HepG2 (cell line): Measurements from ENCODE around the gene NOTO. TPM values are rescaled to one million over a fixed set of nuclear protein-coding genes. Genes with fewer than 3 reads are reported as not detected.
A peak's percentile ranks its signal among the peaks of the same experiment; 100 is the strongest.

Experiments used
- ATAC-seq: fragments of 200-7000 bp; cut with Tn5 transposase; 3 replicates; pipeline ENCODE4 v1.9.1; 2020; ENCODE audit warnings: mild to moderate bottlenecking, moderate library complexity
- BruUV-seq: library from RNA; stranded (reverse); fragments of 400-500 nt; replicated peaks from 2 replicates; lab custom pipeline; 2021; lab: Mats Ljungman, UMichigan
- CTCF ChIA-PET: fragments of 300-600 bp; formaldehyde crosslinking; extraction: SDS; loops from one replicate; lab custom pipeline; 2021; ENCODE audit warnings: low total read pairs, inconsistent platforms, low intra/inter-chr PET ratio; lab: Yijun Ruan, JAX
- POLR2A ChIA-PET: fragments of 350-600 bp; sonication (Branson Sonifier 250); formaldehyde crosslinking; loops from one replicate; lab custom pipeline; 2020; ENCODE audit warnings: antibody characterized with exemption, inconsistent platforms; lab: Yijun Ruan, JAX
- DNase-seq: peaks from one replicate; pipeline ENCODE4 v3.0.0-alpha.2; 2015; ENCODE audit warnings: low spot score
- FAIRE-seq: peaks from 3 replicates; lab custom pipeline; 2011; peaks lifted over from hg19 to GRCh38; lab: Jason Lieb, UNC
- H2AFZ ChIP-seq: one replicate; pipeline ENCODE4 v1.6.1; 2011; ENCODE audit warnings: low read length, inconsistent platforms
- H3K27ac ChIP-seq: fragments of 300-600 bp; 3 replicates; pipeline ENCODE4 v1.8.0; 2011; ENCODE audit warnings: mixed run types, mild to moderate bottlenecking, mixed read lengths, low read length, inconsistent platforms; ENCODE audit not compliant: insufficient read depth; ENCODE audit errors: extremely low read length
- H3K27me3 ChIP-seq, 2 experiments: fragments of 200-600 bp in 1 of 2; 2 replicates in 1 of 2; 3 replicates in 1 of 2; pipeline versions ENCODE4 v1.6.0 to v1.8.0; 2011; ENCODE audit warnings: low read length in 2 of 2, mild to moderate bottlenecking in 2 of 2, moderate library complexity in 2 of 2, inconsistent platforms in 1 of 2; ENCODE audit not compliant: insufficient read depth in 2 of 2, control insufficient read depth in 1 of 2
- H3K36me3 ChIP-seq, 2 experiments: fragments of 200-600 bp in 1 of 2; replicated peaks in 1 of 2; 2 replicates in 1 of 2; 3 replicates in 1 of 2; pipeline versions ENCODE4 v1.5.1 to v1.8.0; 2011; ENCODE audit warnings: low read length in 2 of 2, inconsistent platforms in 1 of 2; ENCODE audit not compliant: insufficient read depth in 2 of 2, control insufficient read depth in 1 of 2
- H3K4me1 ChIP-seq: 2 replicates; pipeline ENCODE4 v1.5.1; 2012; ENCODE audit warnings: low read length, inconsistent platforms; ENCODE audit not compliant: insufficient read depth
- H3K4me2 ChIP-seq: 2 replicates; pipeline ENCODE4 v1.6.0; 2011; ENCODE audit warnings: low read depth, low read length, inconsistent platforms
- H3K4me3 ChIP-seq, 3 experiments: fragments of 200-600 bp in 1 of 3; sonication (generic), shearing (Covaris generic) in 1 of 3; replicated peaks in 1 of 3; 2 replicates each; pipeline ENCODE4 v1.5.1; 2011 to 2016; ENCODE audit warnings: low read length in 3 of 3, inconsistent platforms in 2 of 3, low read depth in 2 of 3, mild to moderate bottlenecking in 2 of 3, control low read depth in 1 of 3, mixed read lengths in 1 of 3; ENCODE audit not compliant: insufficient read depth in 1 of 3
- H3K79me2 ChIP-seq: one replicate; pipeline ENCODE4 v1.6.1; 2011; ENCODE audit warnings: low read length, inconsistent platforms; ENCODE audit not compliant: insufficient read depth
- H3K9ac ChIP-seq: 2 replicates; pipeline ENCODE4 v1.6.0; 2011; ENCODE audit warnings: mild to moderate bottlenecking, low read depth, low read length, inconsistent platforms; ENCODE audit not compliant: insufficient read depth
- H3K9me3 ChIP-seq: 2 replicates; pipeline ENCODE4 v1.5.1; 2012; ENCODE audit warnings: mild to moderate bottlenecking, low read length
- H4K20me1 ChIP-seq: 2 replicates; pipeline ENCODE4 v1.6.0; 2011; ENCODE audit warnings: inconsistent platforms, mild to moderate bottlenecking, low read length, moderate library complexity; ENCODE audit not compliant: insufficient read depth
- KDM6A ChIP-seq: IDR thresholded peaks from 2 replicates; pipeline ENCODE4 v1.6.1; 2016; ENCODE audit warnings: low read depth
- MAFF ChIP-seq: IDR thresholded peaks from 2 replicates; pipeline ENCODE4 v1.6.1; 2011; ENCODE audit warnings: low read depth, low read length, improper control_type of control experiment
- MAFK ChIP-seq, 2 experiments: IDR thresholded peaks in 1 of 2; conservative IDR thresholded peaks in 1 of 2; 2 replicates each; pipeline ENCODE4 v1.6.1; 2011; ENCODE audit warnings: improper control_type of control experiment in 2 of 2, low read length in 2 of 2
- ZC3H4 ChIP-seq: sonication (generic); formaldehyde crosslinking; IDR thresholded peaks from 2 replicates; pipeline ENCODE4 v1.4.0; 2020; ENCODE audit warnings: missing genetic modification reagents, borderline replicate concordance
- ZEB1 ChIP-seq: IDR thresholded peaks from 2 replicates; pipeline ENCODE4 v1.6.1; 2012; ENCODE audit warnings: mild to moderate bottlenecking, low read depth, inconsistent platforms; ENCODE audit not compliant: insufficient replicate concordance
- ZNF574 ChIP-seq: sonication (generic); formaldehyde crosslinking; IDR thresholded peaks from 2 replicates; pipeline ENCODE4 v1.4.0; 2020; ENCODE audit warnings: missing genetic modification reagents
- ZNF644 ChIP-seq: IDR thresholded peaks from 2 replicates; pipeline ENCODE4 v1.6.1; 2016; ENCODE audit warnings: low read depth
- WGBS: methylation state at CpG from one replicate; pipeline ENCODE4 v1.1.6; 2017; ENCODE audit warnings: low lambda C conversion rate; 5-methylcytosine and 5-hydroxymethylcytosine counted together
- in situ Hi-C: cut with HindIII; loops from 2 replicates; pipeline ENCODE4 v1.10.0; 2017; ENCODE audit warnings: low pct_unique_long_range_greater_than_20kb; ENCODE audit not compliant: extremely low pct_ligation_motif_present
- intact Hi-C: fragments of 100-400 bp; cut with micrococcal nuclease; formaldehyde crosslinking; loops from one replicate; pipeline ENCODE4 v1.10.0; 2022; ENCODE audit not compliant: unreplicated experiment
- polyA plus RNA-seq, 8 experiments: library from polyadenylated mRNA; depleted of rRNA in 3 of 8; stranded (reverse) in 7 of 8; unstranded in 1 of 8; fragments of >200 nt; fragmentation: Illumina TruSeq in 4 of 8; extraction: Trizol in 4 of 8; gene quantifications; 2 replicates each; pipeline versions ENCODE4 v1.2.1 to v1.2.3, GENCODE V29; 2011 to 2016; ENCODE audit warnings: low read depth in 4 of 8, missing spikeins in 1 of 8, mixed read lengths in 1 of 8; ENCODE audit not compliant: insufficient read depth in 1 of 8
- total RNA-seq, 5 experiments: library from RNA; depleted of rRNA; stranded (reverse); fragments of >200 nt; fragmentation: Illumina TruSeq; extraction: Trizol; gene quantifications; 2 replicates each; pipeline ENCODE4 v1.2.3, GENCODE V29; 2016; ENCODE audit warnings: low read depth in 1 of 5

Gene NOTO
- total and polyA plus RNA-seq, 2 of the 13 experiments (the other 11 are each of a cell fraction or from before 2014, with no cell fraction given), result not detected

- Histone ChIP-seq H2AFZ (no peak overlapping the region), H3K4me3 (no peak overlapping the region), H3K27me3 (no peaks in the 10 kb centered on the region), H4K20me1 (peaks cover 6% of the 10 kb centered on the region; the same call in 1 of the 2 replicates), H3K4me1 (peaks cover 30% of the 10 kb centered on the region), H3K27ac (no peak overlapping the region), H3K79me2 (peaks cover 6% of the 10 kb centered on the region), H3K36me3 (peaks cover 70 to 94% of the 10 kb centered on the region in 2 experiments), H3K4me2 (no peak overlapping the region), H3K9me3 (no peaks in the 10 kb centered on the region), H3K9ac (no peak overlapping the region)
- CTCF ChIA-PET, result no interaction called here
- DNase-seq, result no peak
- WGBS, result 99% methylated on average over 3 of the region's 3 CpGs
- ATAC-seq, result no peak
- intact Hi-C loops (no loop called here), in situ Hi-C loops (no loop called here)
- FAIRE-seq, result no peak
- TF ChIP-seq MAFF (peak; percentile 29; the same call in 1 of the 2 replicates), MAFK (conservative IDR thresholded peaks at IDR 0.05 in 1 of 2, IDR thresholded peaks at IDR 0.05 in 1 of 2; ENCODE audit: low read length in 2 of 2) (peak; percentile 63 to 78), ZC3H4 (CRISPR knock-in tag) (no peak), ZNF574 (CRISPR knock-in tag) (no peak), ZNF644 (no peak), ZEB1 (no peak), KDM6A (CRISPR knock-in tag) (no peak)
- no TSS peak for BruUV-seq
- POLR2A ChIA-PET, result interaction anchor here (0.7 to 2.1 kb wide), 3 partner anchors 9 to 13 kb away, joined by 3 to 12 read pairs (median 4); partner anchors contain the start of genes CCT7 and PRADC1
Measured at GRCh38 chr2:73246850-73247249, 44.5 kb downstream of the NOTO start.
